SH-SY5Y (cell line): ENCODE results near the gene RFPL2.

Experiments
- GATA2 ChIP-seq: IDR thresholded peaks from 2 replicates; pipeline ENCODE4 v1.6.1; 2011; ENCODE audit warnings: mild to moderate bottlenecking, low read depth, low read length
- GATA3 ChIP-seq: IDR thresholded peaks from 2 replicates; pipeline ENCODE4 v1.6.1; 2011; ENCODE audit warnings: low read depth, mild to moderate bottlenecking, low read length, moderate library complexity

GRCh38 chr22:32199961-32200360, 4.9 kb downstream of the RFPL2 start:
- TF ChIP-seq GATA3 = no peak
- TF ChIP-seq GATA2 = no peak
